ENCODE results near the gene FGF5.

FGF5 gene

DNA sequence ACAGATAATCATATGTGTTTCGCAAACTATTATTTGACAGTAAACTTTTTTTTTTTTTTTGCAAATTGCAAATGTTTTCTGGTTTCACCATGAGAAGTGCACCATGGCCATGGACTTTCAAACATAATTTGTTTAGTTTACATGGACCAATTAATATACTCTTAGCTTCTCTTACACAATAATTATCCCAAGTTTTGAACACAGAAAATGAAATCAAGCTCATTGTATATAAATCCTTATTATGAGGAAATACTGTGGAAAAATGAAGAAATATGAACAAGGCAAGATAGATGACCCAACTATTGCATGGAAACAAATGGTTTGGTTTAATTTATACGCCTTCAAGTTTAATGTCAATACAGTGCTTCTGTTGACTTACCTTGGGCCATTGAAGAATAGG is 3.9 kb downstream of the FGF5 start:
- TF ChIP-seq, protein P1, sequence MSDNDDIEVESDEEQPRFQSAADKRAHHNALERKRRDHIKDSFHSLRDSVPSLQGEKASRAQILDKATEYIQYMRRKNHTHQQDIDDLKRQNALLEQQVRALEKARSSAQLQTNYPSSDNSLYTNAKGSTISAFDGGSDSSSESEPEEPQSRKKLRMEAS (IDR thresholded peaks at IDR 0.05) = no peak
- TF ChIP-seq TEAD4 (IDR thresholded peaks at IDR 0.05) (no peak), TAF1 (IDR thresholded peaks at IDR 0.05; ENCODE audit: low read depth) (no peak), ZBTB7A (IDR thresholded peaks at IDR 0.05; ENCODE audit: low read depth) (no peak), YY1 (IDR thresholded peaks at IDR 0.05; ENCODE audit: low read depth) (no peak), REST (IDR thresholded peaks at IDR 0.05; ENCODE audit: low read depth) (no peak), RAD21 (IDR thresholded peaks at IDR 0.05; ENCODE audit: low read depth) (no peak), TCF12 (IDR thresholded peaks at IDR 0.05; ENCODE audit: low read depth) (no peak)

- TF ChIP-seq RAD21 (IDR thresholded peaks at IDR 0.05; ENCODE audit: low read depth) (no peak), ZBTB7A (IDR thresholded peaks at IDR 0.05; ENCODE audit: low read depth) (no peak), USF1 (IDR thresholded peaks at IDR 0.05) (no peak), FOXM1 (IDR thresholded peaks at IDR 0.05; ENCODE audit: borderline replicate concordance, low read depth) (no peak), TAF1 (IDR thresholded peaks at IDR 0.05; ENCODE audit: low read depth) (no peak), CREB1 (IDR thresholded peaks at IDR 0.05; ENCODE audit: low read depth) (no peak), YY1 (IDR thresholded peaks at IDR 0.05; ENCODE audit: low read depth) (no peak), TCF12 (IDR thresholded peaks at IDR 0.05; ENCODE audit: low read depth) (no peak), REST (IDR thresholded peaks at IDR 0.05; ENCODE audit: low read depth) (no peak), EGR1 (IDR thresholded peaks at IDR 0.05) (no peak), CEBPB (IDR thresholded peaks at IDR 0.05) (no peak), TEAD4 (IDR thresholded peaks at IDR 0.05) (no peak), EP300 (IDR thresholded peaks at IDR 0.05; ENCODE audit: borderline replicate concordance) (no peak)
Observed at GRCh38 chr4:80270868-80271267, 4.4 kb downstream of the FGF5 start.

- TF ChIP-seq CEBPB (IDR thresholded peaks at IDR 0.05) = no peak
- no peak for TF ChIP-seq REST (IDR thresholded peaks at IDR 0.05; ENCODE audit: low read depth)
- no peak for TF ChIP-seq CREB1 (IDR thresholded peaks at IDR 0.05; ENCODE audit: low read depth)
- TF ChIP-seq YY1 (IDR thresholded peaks at IDR 0.05; ENCODE audit: low read depth) = no peak
- no peak for TF ChIP-seq TEAD4 (IDR thresholded peaks at IDR 0.05)
- TF ChIP-seq RAD21 (IDR thresholded peaks at IDR 0.05; ENCODE audit: low read depth) = no peak
- no peak for TF ChIP-seq FOXM1 (IDR thresholded peaks at IDR 0.05; ENCODE audit: borderline replicate concordance, low read depth)
- TF ChIP-seq USF1 (IDR thresholded peaks at IDR 0.05) = no peak
- TF ChIP-seq EGR1 (IDR thresholded peaks at IDR 0.05) = no peak
- TF ChIP-seq EP300 (IDR thresholded peaks at IDR 0.05; ENCODE audit: borderline replicate concordance) = no peak
- no peak for TF ChIP-seq TCF12 (IDR thresholded peaks at IDR 0.05; ENCODE audit: low read depth)
- TF ChIP-seq TAF1 (IDR thresholded peaks at IDR 0.05; ENCODE audit: low read depth) = no peak
- no peak for TF ChIP-seq ZBTB7A (IDR thresholded peaks at IDR 0.05; ENCODE audit: low read depth)
- TF ChIP-seq NFIC (IDR thresholded peaks at IDR 0.05) = no peak
- TF ChIP-seq, protein P1 (IDR thresholded peaks at IDR 0.05) = no peak
Observed at GRCh38 chr4:80271801-80272200, 5.3 kb downstream of the FGF5 start.

GRCh38 chr4:80276931-80277330 is 10.5 kb downstream of the FGF5 start:
- TF ChIP-seq ZBTB7A (IDR thresholded peaks at IDR 0.05; ENCODE audit: low read depth) = no peak
- no peak for TF ChIP-seq NFIC (IDR thresholded peaks at IDR 0.05)
- TF ChIP-seq FOXM1 (IDR thresholded peaks at IDR 0.05; ENCODE audit: borderline replicate concordance, low read depth) = no peak
- TF ChIP-seq CEBPB (IDR thresholded peaks at IDR 0.05) = no peak
- TF ChIP-seq REST (IDR thresholded peaks at IDR 0.05; ENCODE audit: low read depth) = no peak
- no peak for TF ChIP-seq CREB1 (IDR thresholded peaks at IDR 0.05; ENCODE audit: low read depth)

All from Ishikawa (cell line).